Measurements from ENCODE around the gene ISM2.
"Not testable (repeated sequence)": the region's sequence is repeated elsewhere in the genome, so short reads cannot be mapped to it uniquely, and the experiment has no call there.

Gene ISM2

GRCh38 chr14:77498120-77498979 lies at the start of gene ISM2:
Gene ISM2 (minus strand): TSS chr14:77498816. CDS start chr14:77498793, 23 bp downstream.
- DNase-seq (ENCODE audit: low read depth in 2 of 2), result peak; percentile 6 to 36

GRCh38 chr14:77547512-77548180 lies 49.0 kb upstream of the ISM2 start:
- DNase-seq (ENCODE audit: low read depth in 2 of 2), result no peak

GRCh38 chr14:77545171-77545570 lies 46.6 kb upstream of the ISM2 start:
- DNase-seq (ENCODE audit: low read depth in 2 of 2), result not testable (repeated sequence)

- no peak for DNase-seq (ENCODE audit: low read depth in 2 of 2)
Measured at GRCh38 chr14:77544571-77544970, 46.0 kb upstream of the ISM2 start.

- no peak for DNase-seq (ENCODE audit: low read depth in 2 of 2)
Measured at GRCh38 chr14:77543637-77544334, 45.2 kb upstream of the ISM2 start.

- no peak for DNase-seq (ENCODE audit: low read depth in 2 of 2)
Measured at GRCh38 chr14:77543240-77543551, 44.6 kb upstream of the ISM2 start.

- no peak for DNase-seq (ENCODE audit: low read depth in 2 of 2)
Measured at GRCh38 chr14:77542421-77543239, 44.0 kb upstream of the ISM2 start.

GRCh38 chr14:77541905-77542304 lies 43.3 kb upstream of the ISM2 start:
- DNase-seq (ENCODE audit: low read depth in 2 of 2), result no peak

GRCh38 chr14:77536951-77537350 lies 38.3 kb upstream of the ISM2 start:
- DNase-seq (ENCODE audit: low read depth in 2 of 2), result not testable (repeated sequence)

GRCh38 chr14:77531071-77531470 lies 32.5 kb upstream of the ISM2 start:
- no peak for DNase-seq (ENCODE audit: low read depth in 2 of 2)

GRCh38 chr14:77529963-77530362 lies 31.3 kb upstream of the ISM2 start:
- no peak for DNase-seq (ENCODE audit: low read depth in 2 of 2)

GRCh38 chr14:77529213-77529612 lies 30.6 kb upstream of the ISM2 start:
- no peak for DNase-seq (ENCODE audit: low read depth in 2 of 2)

- not testable (repeated sequence) for DNase-seq (ENCODE audit: low read depth in 2 of 2)
Measured at GRCh38 chr14:77528701-77529100, 30.1 kb upstream of the ISM2 start.

GRCh38 chr14:77526266-77526665 lies 27.6 kb upstream of the ISM2 start:
- no peak for DNase-seq (ENCODE audit: low read depth in 2 of 2)

- DNase-seq (ENCODE audit: low read depth in 2 of 2), result no peak
Measured at GRCh38 chr14:77524536-77524935, 25.9 kb upstream of the ISM2 start.

- no peak for DNase-seq (ENCODE audit: low read depth in 2 of 2)
Measured at GRCh38 chr14:77523109-77523508, 24.5 kb upstream of the ISM2 start.

GRCh38 chr14:77520555-77520954 lies 21.9 kb upstream of the ISM2 start:
- DNase-seq (ENCODE audit: low read depth in 2 of 2), result no peak

- no peak for DNase-seq (ENCODE audit: low read depth in 2 of 2)
Measured at GRCh38 chr14:77516126-77516525, 17.5 kb upstream of the ISM2 start.

GRCh38 chr14:77511486-77512162 lies 13.0 kb upstream of the ISM2 start:
- DNase-seq (ENCODE audit: low read depth in 2 of 2), result no peak

GRCh38 chr14:77509366-77509765 lies 10.8 kb upstream of the ISM2 start:
- no peak for DNase-seq (ENCODE audit: low read depth in 2 of 2)

GRCh38 chr14:77508876-77509275 lies 10.3 kb upstream of the ISM2 start:
- no peak for DNase-seq (ENCODE audit: low read depth in 2 of 2)
